HepG2 (cell line): ENCODE data around the gene RNF6. TPM values are rescaled to one million over a fixed set of nuclear protein-coding genes. Genes with fewer than 3 reads are reported as not detected.
A peak's percentile ranks its signal among the peaks of the same experiment; 100 is the strongest.

Source experiments
- BHLHE40 ChIP-seq: IDR thresholded peaks from 2 replicates; pipeline ENCODE4 v1.6.1; 2011; ENCODE audit warnings: low read length, improper control_type of control experiment
- ELF4 ChIP-seq: sonication (generic); formaldehyde crosslinking; IDR thresholded peaks from 2 replicates; pipeline ENCODE4 v1.5.0; 2020; ENCODE audit warnings: missing genetic modification reagents, mild to moderate bottlenecking, moderate library complexity, borderline replicate concordance
- GABPA ChIP-seq, 2 experiments: IDR thresholded peaks; 2 replicates each; pipeline ENCODE4 v1.6.1; 2011 to 2016; ENCODE audit warnings: low read depth in 2 of 2, low read length in 1 of 2, missing biosample characterization in 1 of 2, missing genetic modification characterization in 1 of 2
- HIVEP1 ChIP-seq: sonication (generic); formaldehyde crosslinking; IDR thresholded peaks from 2 replicates; pipeline ENCODE4 v1.4.0; 2020; ENCODE audit warnings: mild to moderate bottlenecking, missing genetic modification reagents
- IRX3 ChIP-seq: sonication (generic); formaldehyde crosslinking; IDR thresholded peaks from 2 replicates; pipeline ENCODE4 v1.8.1; 2023; ENCODE audit warnings: mild to moderate bottlenecking, low read depth, missing genetic modification reagents, borderline replicate concordance
- ISL2 ChIP-seq: sonication (generic); formaldehyde crosslinking; IDR thresholded peaks from 2 replicates; pipeline ENCODE4 v1.5.0; 2020; ENCODE audit warnings: missing genetic modification reagents
- JARID2 ChIP-seq: sonication (generic); formaldehyde crosslinking; IDR thresholded peaks from 2 replicates; pipeline ENCODE4 v1.8.1; 2023; ENCODE audit warnings: missing genetic modification reagents, inconsistent platforms; ENCODE audit not compliant: insufficient replicate concordance
- MIXL1 ChIP-seq: IDR thresholded peaks from 2 replicates; pipeline ENCODE4 v1.6.1; 2016
- NFIB ChIP-seq: sonication (generic); formaldehyde crosslinking; IDR thresholded peaks from 2 replicates; pipeline ENCODE4 v1.9.0; 2021; ENCODE audit warnings: missing genetic modification reagents, mild to moderate bottlenecking, borderline replicate concordance
- SALL2 ChIP-seq: sonication (generic); formaldehyde crosslinking; IDR thresholded peaks from 2 replicates; pipeline ENCODE4 v1.8.1; 2023; ENCODE audit warnings: mild to moderate bottlenecking, missing genetic modification reagents, inconsistent platforms
- ZBTB7A ChIP-seq: sonication (generic); formaldehyde crosslinking; IDR thresholded peaks from 2 replicates; pipeline ENCODE4 v1.8.0; 2022; ENCODE audit warnings: mild to moderate bottlenecking, missing genetic modification reagents
- ZNF317 ChIP-seq: sonication (generic); formaldehyde crosslinking; IDR thresholded peaks from 2 replicates; pipeline ENCODE4 v1.5.0; 2020; ENCODE audit warnings: mild to moderate bottlenecking, missing genetic modification reagents
- polyA plus RNA-seq, 8 experiments: library from polyadenylated mRNA; depleted of rRNA in 3 of 8; stranded (reverse) in 7 of 8; unstranded in 1 of 8; fragments of >200 nt; fragmentation: Illumina TruSeq in 4 of 8; extraction: Trizol in 4 of 8; gene quantifications; 2 replicates each; pipeline versions ENCODE4 v1.2.1 to v1.2.3, GENCODE V29; 2011 to 2016; ENCODE audit warnings: low read depth in 4 of 8, missing spikeins in 1 of 8, mixed read lengths in 1 of 8; ENCODE audit not compliant: insufficient read depth in 1 of 8
- total RNA-seq, 5 experiments: library from RNA; depleted of rRNA; stranded (reverse); fragments of >200 nt; fragmentation: Illumina TruSeq; extraction: Trizol; gene quantifications; 2 replicates each; pipeline ENCODE4 v1.2.3, GENCODE V29; 2016; ENCODE audit warnings: low read depth in 1 of 5
- TF ChIP-seq, protein P1 (sequence below): IDR thresholded peaks from 2 replicates; pipeline ENCODE4 v1.6.1; 2016; ENCODE audit warnings: control low read depth
- TF ChIP-seq, protein P2 (sequence below): sonication (generic); formaldehyde crosslinking; IDR thresholded peaks from 2 replicates; pipeline ENCODE4 v1.4.0; 2020; ENCODE audit warnings: mild to moderate bottlenecking, missing genetic modification reagents
- TF ChIP-seq, protein P3 (sequence below): sonication (generic); formaldehyde crosslinking; IDR thresholded peaks from 2 replicates; pipeline ENCODE4 v1.5.1; 2020; ENCODE audit warnings: mild to moderate bottlenecking, missing genetic modification reagents, moderate library complexity
- TF ChIP-seq, protein P4 (sequence below): sonication (generic); formaldehyde crosslinking; conservative IDR thresholded peaks from 2 replicates; pipeline ENCODE4 v1.8.0; 2022; ENCODE audit warnings: mild to moderate bottlenecking, moderate library complexity, missing genetic modification reagents
- TF ChIP-seq, protein P5 (sequence below): sonication (generic); formaldehyde crosslinking; IDR thresholded peaks from 2 replicates; pipeline ENCODE4 v1.5.0; 2020; ENCODE audit warnings: missing genetic modification reagents

Gene RNF6
- total and polyA plus RNA-seq, 2 of the 13 experiments (the other 11 are each of a cell fraction or from before 2014, with no cell fraction given) = 14.6 to 36.8 TPM

DNA sequence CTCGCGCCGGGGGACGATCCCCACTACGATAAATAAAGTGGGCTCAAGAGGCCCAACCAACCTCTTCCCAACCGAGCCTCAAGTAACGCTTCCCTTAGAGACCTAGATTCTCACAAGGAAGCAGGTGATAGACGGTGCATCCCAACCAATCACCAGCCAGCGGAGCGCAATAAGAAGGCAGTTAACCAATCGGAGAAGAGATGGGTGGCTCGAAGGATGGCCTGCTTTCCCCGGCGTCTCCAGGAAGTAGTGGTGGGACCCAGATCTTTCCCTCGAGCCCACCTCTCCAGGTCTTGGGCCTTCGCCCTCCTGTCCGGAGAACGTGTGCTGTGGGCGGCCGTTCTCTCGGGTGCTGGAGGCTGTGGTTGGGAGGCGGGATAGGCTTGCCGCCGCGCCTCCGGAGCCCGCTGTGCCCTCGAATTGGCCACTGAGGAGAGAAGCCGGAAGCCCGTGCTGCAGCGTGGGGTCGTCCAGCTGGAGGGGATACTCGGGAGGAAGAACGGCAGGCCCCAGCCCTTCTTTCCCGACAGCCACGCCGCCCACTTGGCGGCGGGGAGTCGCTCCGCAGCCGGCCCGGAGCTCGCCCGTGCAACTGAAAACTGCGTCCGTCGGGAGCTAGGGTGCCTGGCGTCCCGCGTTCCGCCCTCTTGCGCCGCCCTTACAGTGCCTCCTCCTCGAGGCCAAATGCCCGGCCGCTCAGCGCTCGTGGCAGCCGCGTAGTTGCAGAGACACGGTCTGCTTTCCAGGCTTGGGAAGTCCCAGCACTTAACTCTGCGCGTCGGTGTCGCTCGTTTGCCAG, at the start of gene RNF6 (continued):
- TF ChIP-seq, protein P1, sequence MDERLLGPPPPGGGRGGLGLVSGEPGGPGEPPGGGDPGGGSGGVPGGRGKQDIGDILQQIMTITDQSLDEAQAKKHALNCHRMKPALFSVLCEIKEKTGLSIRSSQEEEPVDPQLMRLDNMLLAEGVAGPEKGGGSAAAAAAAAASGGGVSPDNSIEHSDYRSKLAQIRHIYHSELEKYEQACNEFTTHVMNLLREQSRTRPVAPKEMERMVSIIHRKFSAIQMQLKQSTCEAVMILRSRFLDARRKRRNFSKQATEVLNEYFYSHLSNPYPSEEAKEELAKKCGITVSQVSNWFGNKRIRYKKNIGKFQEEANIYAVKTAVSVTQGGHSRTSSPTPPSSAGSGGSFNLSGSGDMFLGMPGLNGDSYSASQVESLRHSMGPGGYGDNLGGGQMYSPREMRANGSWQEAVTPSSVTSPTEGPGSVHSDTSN (CRISPR knock-in tag) = peak; percentile 93
- TF ChIP-seq ISL2 (CRISPR knock-in tag) = peak; percentile 63; the same call in 1 of the 2 replicates
- TF ChIP-seq, protein P2, sequence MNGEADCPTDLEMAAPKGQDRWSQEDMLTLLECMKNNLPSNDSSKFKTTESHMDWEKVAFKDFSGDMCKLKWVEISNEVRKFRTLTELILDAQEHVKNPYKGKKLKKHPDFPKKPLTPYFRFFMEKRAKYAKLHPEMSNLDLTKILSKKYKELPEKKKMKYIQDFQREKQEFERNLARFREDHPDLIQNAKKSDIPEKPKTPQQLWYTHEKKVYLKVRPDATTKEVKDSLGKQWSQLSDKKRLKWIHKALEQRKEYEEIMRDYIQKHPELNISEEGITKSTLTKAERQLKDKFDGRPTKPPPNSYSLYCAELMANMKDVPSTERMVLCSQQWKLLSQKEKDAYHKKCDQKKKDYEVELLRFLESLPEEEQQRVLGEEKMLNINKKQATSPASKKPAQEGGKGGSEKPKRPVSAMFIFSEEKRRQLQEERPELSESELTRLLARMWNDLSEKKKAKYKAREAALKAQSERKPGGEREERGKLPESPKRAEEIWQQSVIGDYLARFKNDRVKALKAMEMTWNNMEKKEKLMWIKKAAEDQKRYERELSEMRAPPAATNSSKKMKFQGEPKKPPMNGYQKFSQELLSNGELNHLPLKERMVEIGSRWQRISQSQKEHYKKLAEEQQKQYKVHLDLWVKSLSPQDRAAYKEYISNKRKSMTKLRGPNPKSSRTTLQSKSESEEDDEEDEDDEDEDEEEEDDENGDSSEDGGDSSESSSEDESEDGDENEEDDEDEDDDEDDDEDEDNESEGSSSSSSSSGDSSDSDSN (CRISPR knock-in tag) = peak; percentile 96
- peak; percentile 60 for TF ChIP-seq ZBTB7A (CRISPR knock-in tag)
- peak; percentile 58 for TF ChIP-seq JARID2 (CRISPR knock-in tag)
- peak; percentile 86 for TF ChIP-seq SALL2 (CRISPR knock-in tag)
- TF ChIP-seq IRX3 (CRISPR knock-in tag) = peak; percentile 66; the same call in 1 of the 2 replicates
- peak; percentile 92 for TF ChIP-seq ELF4 (CRISPR knock-in tag)
- TF ChIP-seq MIXL1 = no peak; the same call in 1 of the 2 replicates
- TF ChIP-seq, protein P3, sequence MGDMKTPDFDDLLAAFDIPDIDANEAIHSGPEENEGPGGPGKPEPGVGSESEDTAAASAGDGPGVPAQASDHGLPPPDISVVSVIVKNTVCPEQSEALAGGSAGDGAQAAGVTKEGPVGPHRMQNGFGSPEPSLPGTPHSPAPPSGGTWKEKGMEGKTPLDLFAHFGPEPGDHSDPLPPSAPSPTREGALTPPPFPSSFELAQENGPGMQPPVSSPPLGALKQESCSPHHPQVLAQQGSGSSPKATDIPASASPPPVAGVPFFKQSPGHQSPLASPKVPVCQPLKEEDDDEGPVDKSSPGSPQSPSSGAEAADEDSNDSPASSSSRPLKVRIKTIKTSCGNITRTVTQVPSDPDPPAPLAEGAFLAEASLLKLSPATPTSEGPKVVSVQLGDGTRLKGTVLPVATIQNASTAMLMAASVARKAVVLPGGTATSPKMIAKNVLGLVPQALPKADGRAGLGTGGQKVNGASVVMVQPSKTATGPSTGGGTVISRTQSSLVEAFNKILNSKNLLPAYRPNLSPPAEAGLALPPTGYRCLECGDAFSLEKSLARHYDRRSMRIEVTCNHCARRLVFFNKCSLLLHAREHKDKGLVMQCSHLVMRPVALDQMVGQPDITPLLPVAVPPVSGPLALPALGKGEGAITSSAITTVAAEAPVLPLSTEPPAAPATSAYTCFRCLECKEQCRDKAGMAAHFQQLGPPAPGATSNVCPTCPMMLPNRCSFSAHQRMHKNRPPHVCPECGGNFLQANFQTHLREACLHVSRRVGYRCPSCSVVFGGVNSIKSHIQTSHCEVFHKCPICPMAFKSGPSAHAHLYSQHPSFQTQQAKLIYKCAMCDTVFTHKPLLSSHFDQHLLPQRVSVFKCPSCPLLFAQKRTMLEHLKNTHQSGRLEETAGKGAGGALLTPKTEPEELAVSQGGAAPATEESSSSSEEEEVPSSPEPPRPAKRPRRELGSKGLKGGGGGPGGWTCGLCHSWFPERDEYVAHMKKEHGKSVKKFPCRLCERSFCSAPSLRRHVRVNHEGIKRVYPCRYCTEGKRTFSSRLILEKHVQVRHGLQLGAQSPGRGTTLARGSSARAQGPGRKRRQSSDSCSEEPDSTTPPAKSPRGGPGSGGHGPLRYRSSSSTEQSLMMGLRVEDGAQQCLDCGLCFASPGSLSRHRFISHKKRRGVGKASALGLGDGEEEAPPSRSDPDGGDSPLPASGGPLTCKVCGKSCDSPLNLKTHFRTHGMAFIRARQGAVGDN = peak; percentile 91
- peak; percentile 91 for TF ChIP-seq HIVEP1
- TF ChIP-seq, protein P4, sequence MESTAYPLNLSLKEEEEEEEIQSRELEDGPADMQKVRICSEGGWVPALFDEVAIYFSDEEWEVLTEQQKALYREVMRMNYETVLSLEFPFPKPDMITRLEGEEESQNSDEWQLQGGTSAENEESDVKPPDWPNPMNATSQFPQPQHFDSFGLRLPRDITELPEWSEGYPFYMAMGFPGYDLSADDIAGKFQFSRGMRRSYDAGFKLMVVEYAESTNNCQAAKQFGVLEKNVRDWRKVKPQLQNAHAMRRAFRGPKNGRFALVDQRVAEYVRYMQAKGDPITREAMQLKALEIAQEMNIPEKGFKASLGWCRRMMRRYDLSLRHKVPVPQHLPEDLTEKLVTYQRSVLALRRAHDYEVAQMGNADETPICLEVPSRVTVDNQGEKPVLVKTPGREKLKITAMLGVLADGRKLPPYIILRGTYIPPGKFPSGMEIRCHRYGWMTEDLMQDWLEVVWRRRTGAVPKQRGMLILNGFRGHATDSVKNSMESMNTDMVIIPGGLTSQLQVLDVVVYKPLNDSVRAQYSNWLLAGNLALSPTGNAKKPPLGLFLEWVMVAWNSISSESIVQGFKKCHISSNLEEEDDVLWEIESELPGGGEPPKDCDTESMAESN (CRISPR knock-in tag) = peak; percentile 86
- no peak for TF ChIP-seq BHLHE40
- peak; percentile 84 for TF ChIP-seq ZNF317 (CRISPR knock-in tag)
- peak; percentile 84 for TF ChIP-seq GABPA (IDR thresholded peaks at IDR 0.05; ENCODE audit: low read depth, low read length)
- TF ChIP-seq GABPA (CRISPR knock-in tag; IDR thresholded peaks at IDR 0.05; ENCODE audit: low read depth) = peak; percentile 90
- TF ChIP-seq, protein P5, sequence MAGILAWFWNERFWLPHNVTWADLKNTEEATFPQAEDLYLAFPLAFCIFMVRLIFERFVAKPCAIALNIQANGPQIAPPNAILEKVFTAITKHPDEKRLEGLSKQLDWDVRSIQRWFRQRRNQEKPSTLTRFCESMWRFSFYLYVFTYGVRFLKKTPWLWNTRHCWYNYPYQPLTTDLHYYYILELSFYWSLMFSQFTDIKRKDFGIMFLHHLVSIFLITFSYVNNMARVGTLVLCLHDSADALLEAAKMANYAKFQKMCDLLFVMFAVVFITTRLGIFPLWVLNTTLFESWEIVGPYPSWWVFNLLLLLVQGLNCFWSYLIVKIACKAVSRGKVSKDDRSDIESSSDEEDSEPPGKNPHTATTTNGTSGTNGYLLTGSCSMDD (CRISPR knock-in tag) = no peak
- TF ChIP-seq NFIB (CRISPR knock-in tag) = no peak
